Measurements from ENCODE around the gene KRTAP5-5. TPM values are rescaled to one million over a fixed set of nuclear protein-coding genes. Genes with fewer than 3 reads are reported as not detected.
"Not testable (repeated sequence)": the region's sequence is repeated elsewhere in the genome, so short reads cannot be mapped to it uniquely, and the experiment has no call there.

Gene KRTAP5-5
- total and polyA plus RNA-seq, 5 donors from 2014 or later, result not detected

- DNase-seq, result no peak
- no peaks in the 10 kb centered on the region for H3K27me3 ChIP-seq (ENCODE audit: control insufficient read depth, insufficient read depth, low read length)
These were observed 26.5 kb downstream of the KRTAP5-5 start for GRCh38 chr11:1656061-1656441.

GRCh38 chr11:1656670-1657069, 27.1 kb downstream of the KRTAP5-5 start:
- H3K27me3 Mint-ChIP-seq, result peaks cover 40% of the 10 kb centered on the region
- peaks cover 0 to 10% (median 3%) of the 10 kb centered on the region in 4 donors for H3K4me1 Mint-ChIP-seq
- Histone ChIP-seq H3K27ac (ENCODE audit: insufficient read depth, low read length, poor library complexity, severe bottlenecking) (no peak overlapping the region), H3K36me3 (ENCODE audit: control insufficient read depth, insufficient read depth, low read length) (no peaks in the 10 kb centered on the region), H3K4me3 (ENCODE audit: low read depth, low read length) (no peak overlapping the region), H3K4me1 (ENCODE audit: control insufficient read depth, insufficient read depth, low read length, poor library complexity, severe bottlenecking) (peaks cover 3% of the 10 kb centered on the region), H3K27me3 (ENCODE audit: control insufficient read depth, insufficient read depth, low read length) (no peaks in the 10 kb centered on the region), H3K9me3 (ENCODE audit: control insufficient read depth in 2 of 2, low read length in 2 of 2) (no peaks in the 10 kb centered on the region)
- H3K9me3 Mint-ChIP-seq, result no peaks in the 10 kb centered on the region
- DNase-seq, result no peak
- H3K4me3 Mint-ChIP-seq, result no peak overlapping the region
- H3K36me3 Mint-ChIP-seq, result no peaks in the 10 kb centered on the region
- H3K27ac Mint-ChIP-seq, result no peak overlapping the region
- no peak for ATAC-seq (ENCODE audit: low read depth in 2 of 2)

More at GRCh38 chr11:1656061-1656441, 26.5 kb downstream of the KRTAP5-5 start:
- H3K4me1 Mint-ChIP-seq, result peaks cover 0 to 10% (median 3%) of the 10 kb centered on the region in 4 donors
- peaks cover 40% of the 10 kb centered on the region for H3K27me3 Mint-ChIP-seq
- Histone ChIP-seq H3K9me3 (ENCODE audit: control insufficient read depth in 2 of 2, low read length in 2 of 2) (no peaks in the 10 kb centered on the region), H3K27ac (ENCODE audit: insufficient read depth, low read length, poor library complexity, severe bottlenecking) (no peak overlapping the region), H3K36me3 (ENCODE audit: control insufficient read depth, insufficient read depth, low read length) (no peaks in the 10 kb centered on the region), H3K4me1 (ENCODE audit: control insufficient read depth, insufficient read depth, low read length, poor library complexity, severe bottlenecking) (peaks cover 3% of the 10 kb centered on the region), H3K4me3 (ENCODE audit: low read depth, low read length) (no peak overlapping the region)
- H3K4me3 Mint-ChIP-seq, result no peak overlapping the region
- no peak for ATAC-seq (ENCODE audit: low read depth in 2 of 2)
- no peaks in the 10 kb centered on the region for H3K9me3 Mint-ChIP-seq
- no peak overlapping the region for H3K27ac Mint-ChIP-seq
- no peaks in the 10 kb centered on the region for H3K36me3 Mint-ChIP-seq

- peak overlapping the region in 1 of 3 donors; percentile 25 for H3K27ac Mint-ChIP-seq
- peak overlapping the region in 2 of 4 donors; percentile 22 to 41 for H3K4me3 Mint-ChIP-seq
- no peaks in the 10 kb centered on the region for H3K36me3 Mint-ChIP-seq
- peaks cover 42% of the 10 kb centered on the region for H3K27me3 Mint-ChIP-seq
- no peaks in the 10 kb centered on the region for H3K27me3 ChIP-seq (ENCODE audit: control insufficient read depth, insufficient read depth, low read length)
- H3K36me3 ChIP-seq (ENCODE audit: control insufficient read depth, insufficient read depth, low read length), result no peaks in the 10 kb centered on the region
- H3K9me3 ChIP-seq (ENCODE audit: control insufficient read depth in 2 of 2, low read length in 2 of 2), result no peaks in the 10 kb centered on the region
- ATAC-seq (ENCODE audit: low read depth in 2 of 2) (no peak), DNase-seq (peak in 1 of 3 donors; percentile 10)
- no peaks in the 10 kb centered on the region for H3K4me1 ChIP-seq (ENCODE audit: control insufficient read depth, insufficient read depth, low read length, poor library complexity, severe bottlenecking)
- H3K9me3 Mint-ChIP-seq, result no peaks in the 10 kb centered on the region
- no peak overlapping the region for H3K4me3 ChIP-seq (ENCODE audit: low read depth, low read length)
- H3K4me1 Mint-ChIP-seq, result peaks cover 0 to 10% (median 3%) of the 10 kb centered on the region in 4 donors
- H3K27ac ChIP-seq (ENCODE audit: insufficient read depth, low read length, poor library complexity, severe bottlenecking), result no peak overlapping the region
These were observed 29.9 kb downstream of the KRTAP5-5 start for GRCh38 chr11:1659506-1659905.

GRCh38 chr11:1660111-1660867, 30.7 kb downstream of the KRTAP5-5 start:
- DNase-seq, result no peak
- Mint-ChIP-seq H3K4me1 (peaks cover 0 to 10% (median 3%) of the 10 kb centered on the region in 4 donors), H3K4me3 (peak overlapping the region in 1 of 4 donors; percentile 13), H3K27me3 (peaks cover 38% of the 10 kb centered on the region), H3K36me3 (no peaks in the 10 kb centered on the region), H3K27ac (no peak overlapping the region), H3K9me3 (no peaks in the 10 kb centered on the region)
- H3K9me3 ChIP-seq (ENCODE audit: control insufficient read depth in 2 of 2, low read length in 2 of 2), result no peaks in the 10 kb centered on the region
- H3K36me3 ChIP-seq (ENCODE audit: control insufficient read depth, insufficient read depth, low read length), result no peaks in the 10 kb centered on the region
- no peak overlapping the region for H3K4me3 ChIP-seq (ENCODE audit: low read depth, low read length)
- no peaks in the 10 kb centered on the region for H3K27me3 ChIP-seq (ENCODE audit: control insufficient read depth, insufficient read depth, low read length)
- H3K4me1 ChIP-seq (ENCODE audit: control insufficient read depth, insufficient read depth, low read length, poor library complexity, severe bottlenecking), result no peaks in the 10 kb centered on the region
- no peak overlapping the region for H3K27ac ChIP-seq (ENCODE audit: insufficient read depth, low read length, poor library complexity, severe bottlenecking)
- no peak for ATAC-seq (ENCODE audit: low read depth in 2 of 2)

- not testable (repeated sequence) for ATAC-seq (ENCODE audit: low read depth in 2 of 2); H3K27me3 ChIP-seq (ENCODE audit: control insufficient read depth, insufficient read depth, low read length); H3K36me3 ChIP-seq (ENCODE audit: control insufficient read depth, insufficient read depth, low read length); H3K27ac ChIP-seq (ENCODE audit: insufficient read depth, low read length, poor library complexity, severe bottlenecking); H3K9me3 Mint-ChIP-seq; DNase-seq; H3K27ac Mint-ChIP-seq; H3K4me3 ChIP-seq (ENCODE audit: low read depth, low read length); H3K36me3 Mint-ChIP-seq; H3K9me3 ChIP-seq (ENCODE audit: control insufficient read depth in 2 of 2, low read length in 2 of 2); H3K4me1 ChIP-seq (ENCODE audit: control insufficient read depth, insufficient read depth, low read length, poor library complexity, severe bottlenecking); H3K4me3 Mint-ChIP-seq
- peaks cover 34% of the 10 kb centered on the region for H3K27me3 Mint-ChIP-seq
- peaks cover 0 to 10% (median 3%) of the 10 kb centered on the region in 4 donors for H3K4me1 Mint-ChIP-seq
These were observed 32.1 kb downstream of the KRTAP5-5 start for GRCh38 chr11:1661454-1662269.

- not testable (repeated sequence) for H3K4me3 Mint-ChIP-seq; H3K27ac ChIP-seq (ENCODE audit: insufficient read depth, low read length, poor library complexity, severe bottlenecking); H3K27me3 ChIP-seq (ENCODE audit: control insufficient read depth, insufficient read depth, low read length); DNase-seq; H3K9me3 Mint-ChIP-seq; H3K36me3 ChIP-seq (ENCODE audit: control insufficient read depth, insufficient read depth, low read length); ATAC-seq (ENCODE audit: low read depth in 2 of 2); H3K4me1 ChIP-seq (ENCODE audit: control insufficient read depth, insufficient read depth, low read length, poor library complexity, severe bottlenecking); H3K4me3 ChIP-seq (ENCODE audit: low read depth, low read length); H3K36me3 Mint-ChIP-seq; H3K9me3 ChIP-seq (ENCODE audit: control insufficient read depth in 2 of 2, low read length in 2 of 2); H3K27ac Mint-ChIP-seq
- Mint-ChIP-seq H3K27me3 (peaks cover 35% of the 10 kb centered on the region), H3K4me1 (peaks cover 0 to 10% (median 3%) of the 10 kb centered on the region in 4 donors)
These were observed 33.2 kb downstream of the KRTAP5-5 start for GRCh38 chr11:1662699-1663283.

- no peaks in the 10 kb centered on the region for H3K36me3 ChIP-seq (ENCODE audit: control insufficient read depth, insufficient read depth, low read length)
- DNase-seq (no peak), ATAC-seq (ENCODE audit: low read depth in 2 of 2) (no peak)
- Mint-ChIP-seq H3K27me3 (peaks cover 20% of the 10 kb centered on the region), H3K36me3 (no peaks in the 10 kb centered on the region), H3K4me1 (no peaks in the 10 kb centered on the region), H3K4me3 (no peak overlapping the region), H3K9me3 (peaks cover 0 to 3% (median 0%) of the 10 kb centered on the region in 7 donors), H3K27ac (no peak overlapping the region)
- H3K4me3 ChIP-seq (ENCODE audit: low read depth, low read length), result no peak overlapping the region
- no peaks in the 10 kb centered on the region for H3K4me1 ChIP-seq (ENCODE audit: control insufficient read depth, insufficient read depth, low read length, poor library complexity, severe bottlenecking)
- H3K27ac ChIP-seq (ENCODE audit: insufficient read depth, low read length, poor library complexity, severe bottlenecking), result no peak overlapping the region
- H3K27me3 ChIP-seq (ENCODE audit: control insufficient read depth, insufficient read depth, low read length), result no peaks in the 10 kb centered on the region
- H3K9me3 ChIP-seq (ENCODE audit: control insufficient read depth in 2 of 2, low read length in 2 of 2), result no peaks in the 10 kb centered on the region
These were observed 35.7 kb downstream of the KRTAP5-5 start for GRCh38 chr11:1665313-1665712.
